Bronchial epithelial cell (primary cell): ENCODE measurements around the gene TRIM62. TPM values are rescaled to one million over a fixed set of nuclear protein-coding genes. Genes with fewer than 3 reads are reported as not detected.

Source experiments
- DNase-seq: peaks from one replicate; pipeline ENCODE4 v3.0.0-alpha.2; 2010; ENCODE audit warnings: low read depth
- FAIRE-seq: peaks from 2 replicates; lab custom pipeline; 2011; peaks lifted over from hg19 to GRCh38; lab: Jason Lieb, UNC
- H3K27me3 ChIP-seq: 2 replicates; pipeline ENCODE4 v1.5.1; 2011; ENCODE audit warnings: low read length; ENCODE audit not compliant: control insufficient read depth, insufficient read depth
- H3K36me3 ChIP-seq: 2 replicates; pipeline ENCODE4 v1.5.1; 2011; ENCODE audit warnings: low read length; ENCODE audit not compliant: control insufficient read depth, insufficient read depth
- H3K4me3 ChIP-seq: 2 replicates; pipeline ENCODE4 v1.5.1; 2011; ENCODE audit warnings: mild to moderate bottlenecking, low read depth, low read length, control low read depth
- total RNA-seq: library from RNA; depleted of rRNA; stranded (reverse); fragments of >200 nt; gene quantifications from 2 replicates; pipeline ENCODE4 v1.2.1, GENCODE V29; 2014
- TF ChIP-seq, protein P1 (sequence below): IDR thresholded peaks from 2 replicates; pipeline ENCODE4 v1.5.1; 2011; ENCODE audit warnings: mild to moderate bottlenecking, moderate library complexity, low read length, control low read depth, inconsistent platforms; ENCODE audit not compliant: insufficient read depth, severe bottlenecking

TRIM62 gene
- total RNA-seq, 1 donor from 2014 or later: 0.79 TPM

- no peak for DNase-seq
- TF ChIP-seq, protein P1, sequence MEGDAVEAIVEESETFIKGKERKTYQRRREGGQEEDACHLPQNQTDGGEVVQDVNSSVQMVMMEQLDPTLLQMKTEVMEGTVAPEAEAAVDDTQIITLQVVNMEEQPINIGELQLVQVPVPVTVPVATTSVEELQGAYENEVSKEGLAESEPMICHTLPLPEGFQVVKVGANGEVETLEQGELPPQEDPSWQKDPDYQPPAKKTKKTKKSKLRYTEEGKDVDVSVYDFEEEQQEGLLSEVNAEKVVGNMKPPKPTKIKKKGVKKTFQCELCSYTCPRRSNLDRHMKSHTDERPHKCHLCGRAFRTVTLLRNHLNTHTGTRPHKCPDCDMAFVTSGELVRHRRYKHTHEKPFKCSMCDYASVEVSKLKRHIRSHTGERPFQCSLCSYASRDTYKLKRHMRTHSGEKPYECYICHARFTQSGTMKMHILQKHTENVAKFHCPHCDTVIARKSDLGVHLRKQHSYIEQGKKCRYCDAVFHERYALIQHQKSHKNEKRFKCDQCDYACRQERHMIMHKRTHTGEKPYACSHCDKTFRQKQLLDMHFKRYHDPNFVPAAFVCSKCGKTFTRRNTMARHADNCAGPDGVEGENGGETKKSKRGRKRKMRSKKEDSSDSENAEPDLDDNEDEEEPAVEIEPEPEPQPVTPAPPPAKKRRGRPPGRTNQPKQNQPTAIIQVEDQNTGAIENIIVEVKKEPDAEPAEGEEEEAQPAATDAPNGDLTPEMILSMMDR: no peak
- FAIRE-seq: no peak
- H3K27me3 ChIP-seq: no peaks in the 10 kb centered on the region
- no peaks in the 10 kb centered on the region for H3K36me3 ChIP-seq
- no peak overlapping the region for H3K4me3 ChIP-seq
These were observed 24.5 kb upstream of the TRIM62 start for GRCh38 chr1:33206340-33206739.

DNA sequence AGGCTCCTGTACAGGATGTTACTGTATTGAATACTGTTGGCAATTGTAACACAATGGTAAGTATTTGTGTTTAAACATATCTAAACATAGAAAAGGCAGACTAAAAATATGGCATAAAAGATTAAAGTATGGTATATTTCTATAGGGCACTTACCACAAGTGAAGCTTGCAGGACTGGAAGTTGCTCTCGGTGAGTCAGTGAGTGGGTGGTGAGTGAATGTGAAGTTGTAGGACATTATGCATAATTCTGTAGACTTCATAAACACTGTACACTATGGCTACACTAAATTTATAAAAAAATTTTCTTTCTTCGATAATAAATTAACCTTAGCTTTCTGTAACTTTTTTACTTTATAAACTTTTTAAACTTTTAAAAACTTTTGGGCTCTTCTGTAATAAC is 13.7 kb upstream of the TRIM62 start:
- FAIRE-seq: no peak
- peak; percentile 74 for DNase-seq
- Histone ChIP-seq H3K4me3 (no peak overlapping the region), H3K36me3 (no peaks in the 10 kb centered on the region), H3K27me3 (no peaks in the 10 kb centered on the region)
- TF ChIP-seq, protein P1: no peak

- no peaks in the 10 kb centered on the region for H3K36me3 ChIP-seq
- H3K4me3 ChIP-seq: no peak overlapping the region
- TF ChIP-seq, protein P1: no peak
- no peak for FAIRE-seq
- peak; percentile 59 for DNase-seq
- H3K27me3 ChIP-seq: no peaks in the 10 kb centered on the region
These were observed 10.0 kb upstream of the TRIM62 start for GRCh38 chr1:33191731-33192275.

GRCh38 chr1:33190701-33191100 is 8.9 kb upstream of the TRIM62 start:
- no peaks in the 10 kb centered on the region for H3K36me3 ChIP-seq
- no peak overlapping the region for H3K4me3 ChIP-seq
- H3K27me3 ChIP-seq: no peaks in the 10 kb centered on the region
- FAIRE-seq (no peak), DNase-seq (no peak)
- TF ChIP-seq, protein P1: no peak

GRCh38 chr1:33188572-33189275 is 6.9 kb upstream of the TRIM62 start:
- no peak for FAIRE-seq
- DNase-seq: peak; percentile 55
- Histone ChIP-seq H3K36me3 (no peaks in the 10 kb centered on the region), H3K27me3 (no peaks in the 10 kb centered on the region), H3K4me3 (no peak overlapping the region)
- TF ChIP-seq, protein P1: no peak

DNA sequence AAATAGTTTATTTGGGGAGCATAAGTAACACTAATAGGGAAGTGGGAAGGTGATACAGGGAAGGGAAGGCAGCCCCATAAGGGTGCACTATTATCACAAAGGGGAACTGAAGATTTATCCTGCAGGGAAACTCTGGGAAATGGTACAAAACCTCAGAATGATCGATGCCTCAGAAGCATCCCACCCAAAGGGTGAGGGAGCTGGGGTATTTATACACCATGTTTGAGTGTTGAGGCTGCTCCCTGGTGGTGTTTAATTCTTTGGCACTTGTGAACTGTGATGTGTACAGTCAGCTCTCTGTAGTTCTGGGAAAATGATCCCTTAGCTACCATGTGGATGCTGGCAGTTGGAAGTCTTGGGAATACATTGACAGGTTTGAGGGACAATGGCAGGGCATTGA is 5.1 kb upstream of the TRIM62 start:
- peak; percentile 89 for FAIRE-seq
- Histone ChIP-seq H3K4me3 (no peak overlapping the region), H3K27me3 (no peaks in the 10 kb centered on the region), H3K36me3 (no peaks in the 10 kb centered on the region)
- no peak for DNase-seq
- TF ChIP-seq, protein P1: no peak
